Neural cell (in vitro differentiated cells): ENCODE results near the gene RAF1. TPM values are rescaled to one million over a fixed set of nuclear protein-coding genes. Genes with fewer than 3 reads are reported as not detected.

Experiments used
- H2AFZ ChIP-seq: fragments of 200-600, 300-800 bp; sonication (generic), shearing (Covaris generic); 2 replicates; pipeline ENCODE4 v1.6.0; 2014; ENCODE audit warnings: low read depth, mild to moderate bottlenecking, antibody characterized with exemption, low read length, moderate library complexity
- H3F3A ChIP-seq: fragments of 200-600 bp; shearing (Covaris generic); 2 replicates; pipeline ENCODE4 v1.6.1; 2016; ENCODE audit warnings: mild to moderate bottlenecking, moderate library complexity, mixed read lengths, antibody characterized with exemption, low read length; ENCODE audit not compliant: insufficient read depth, poor library complexity, severe bottlenecking
- H3K27ac ChIP-seq: fragments of 200-600, 300-800 bp; sonication (generic), shearing (Covaris generic); 2 replicates; pipeline ENCODE4 v1.5.1; 2014; ENCODE audit warnings: mild to moderate bottlenecking, low read length, moderate library complexity
- H3K27me3 ChIP-seq: fragments of 300-800, 200-600 bp; sonication (generic), shearing (Covaris generic); 2 replicates; pipeline ENCODE4 v1.6.0; 2014; ENCODE audit warnings: mild to moderate bottlenecking, low read depth, low read length, moderate library complexity; ENCODE audit not compliant: insufficient read depth
- H3K36me3 ChIP-seq: fragments of 300-800, 200-600 bp; sonication (generic), shearing (Covaris generic); 2 replicates; pipeline ENCODE4 v1.5.1; 2014; ENCODE audit warnings: mild to moderate bottlenecking, antibody characterized with exemption, low read length, moderate library complexity; ENCODE audit not compliant: insufficient read depth
- H3K4me2 ChIP-seq: fragments of 300-800, 200-600 bp; sonication (generic), shearing (Covaris generic); 2 replicates; pipeline ENCODE4 v1.6.0; 2014; ENCODE audit warnings: mild to moderate bottlenecking, low read length
- H3K4me3 ChIP-seq: fragments of 300-800, 200-600 bp; sonication (generic), shearing (Covaris generic); 2 replicates; pipeline ENCODE4 v1.5.1; 2014; ENCODE audit warnings: mild to moderate bottlenecking, low read length, moderate library complexity
- H3K79me2 ChIP-seq: fragments of 200-600 bp; shearing (Covaris generic); replicated peaks from 2 replicates; pipeline ENCODE4 v1.6.0; 2014; ENCODE audit warnings: mild to moderate bottlenecking, low read length, moderate library complexity; ENCODE audit not compliant: insufficient read depth
- H3K9ac ChIP-seq: fragments of 300-800, 200-600 bp; sonication (generic), shearing (Covaris generic); 2 replicates; pipeline ENCODE4 v1.6.1; 2016; ENCODE audit warnings: mild to moderate bottlenecking, low read length, mixed read lengths
- H3K9me2 ChIP-seq: fragments of 200-600 bp; shearing (Covaris generic); 2 replicates; pipeline ENCODE4 v1.6.1; 2016; ENCODE audit warnings: mild to moderate bottlenecking, low read length, mixed read lengths; ENCODE audit not compliant: insufficient read depth
- H3K9me3 ChIP-seq: fragments of 200-600, 300-800 bp; sonication (generic), shearing (Covaris generic); 2 replicates; pipeline ENCODE4 v1.6.1; 2016; ENCODE audit warnings: mild to moderate bottlenecking, mixed run types, low read length, moderate library complexity, mixed read lengths
- H4K20me1 ChIP-seq: fragments of 200-600 bp; shearing (Covaris generic); 2 replicates; pipeline ENCODE4 v1.6.1; 2016; ENCODE audit warnings: mild to moderate bottlenecking, mixed run types; ENCODE audit not compliant: insufficient read depth
- CTCF ChIP-seq: fragments of 450-650 bp; IDR thresholded peaks from 2 replicates; pipeline ENCODE4 v1.5.1; 2014; ENCODE audit warnings: antibody characterized with exemption, mild to moderate bottlenecking, moderate library complexity; ENCODE audit not compliant: poor library complexity, severe bottlenecking
- EP300 ChIP-seq: fragments of 450-650 bp; conservative IDR thresholded peaks from 2 replicates; pipeline ENCODE4 v1.6.1; 2014; ENCODE audit warnings: antibody characterized with exemption, mild to moderate bottlenecking, moderate library complexity; ENCODE audit not compliant: poor library complexity, severe bottlenecking
- EZH2 ChIP-seq: fragments of 200-600, 300-800 bp; shearing (Covaris generic), sonication (generic); IDR thresholded peaks from 2 replicates; pipeline ENCODE4 v1.6.1; 2014; ENCODE audit warnings: antibody characterized with exemption, low read length, borderline replicate concordance, mild to moderate bottlenecking; ENCODE audit not compliant: insufficient read depth, poor library complexity, severe bottlenecking
- MXI1 ChIP-seq: fragments of 450-650 bp; conservative IDR thresholded peaks from 2 replicates; pipeline ENCODE4 v1.6.1; 2014; ENCODE audit warnings: antibody characterized with exemption, mild to moderate bottlenecking; ENCODE audit not compliant: poor library complexity, severe bottlenecking
- POLR2AphosphoS5 ChIP-seq: IDR thresholded peaks from 2 replicates; pipeline ENCODE4 v1.6.1; 2012
- RAD21 ChIP-seq: fragments of 450-650 bp; conservative IDR thresholded peaks from 2 replicates; pipeline ENCODE4 v1.6.1; 2014; ENCODE audit warnings: antibody characterized with exemption, mild to moderate bottlenecking, moderate library complexity
- SMC3 ChIP-seq: fragments of 450-650 bp; conservative IDR thresholded peaks from 2 replicates; pipeline ENCODE4 v1.6.1; 2014; ENCODE audit warnings: antibody characterized with exemption, mild to moderate bottlenecking, moderate library complexity; ENCODE audit not compliant: poor library complexity
- TAF1 ChIP-seq: IDR thresholded peaks from 2 replicates; pipeline ENCODE4 v1.6.1; 2012; ENCODE audit warnings: low read depth
- polyA plus RNA-seq: library from polyadenylated mRNA; depleted of rRNA; stranded (reverse); fragments of >200 nt; gene quantifications from 2 replicates; pipeline ENCODE4 v1.2.3, GENCODE V29; 2014
- TF ChIP-seq, protein P1 (sequence below): IDR thresholded peaks from 2 replicates; pipeline ENCODE4 v1.6.1; 2012; ENCODE audit warnings: borderline replicate concordance

Gene RAF1
- polyA plus RNA-seq, 1 donor from 2014 or later, result 215 TPM

GRCh38 chr3:12608376-12608775 is 55.5 kb downstream of the RAF1 start:
- peaks cover 7% of the 10 kb centered on the region for H3K36me3 ChIP-seq
- no peak overlapping the region for H3K4me2 ChIP-seq
- H3K9me3 ChIP-seq, result no peaks in the 10 kb centered on the region
- H3K4me3 ChIP-seq, result no peak overlapping the region
- H3K9ac ChIP-seq, result no peak overlapping the region
- no peaks in the 10 kb centered on the region for H3F3A ChIP-seq
- TF ChIP-seq EZH2 (no peak), SMC3 (no peak), EP300 (no peak), RAD21 (no peak), TAF1 (no peak), MXI1 (no peak), CTCF (no peak), POLR2AphosphoS5 (no peak)
- TF ChIP-seq, protein P1, sequence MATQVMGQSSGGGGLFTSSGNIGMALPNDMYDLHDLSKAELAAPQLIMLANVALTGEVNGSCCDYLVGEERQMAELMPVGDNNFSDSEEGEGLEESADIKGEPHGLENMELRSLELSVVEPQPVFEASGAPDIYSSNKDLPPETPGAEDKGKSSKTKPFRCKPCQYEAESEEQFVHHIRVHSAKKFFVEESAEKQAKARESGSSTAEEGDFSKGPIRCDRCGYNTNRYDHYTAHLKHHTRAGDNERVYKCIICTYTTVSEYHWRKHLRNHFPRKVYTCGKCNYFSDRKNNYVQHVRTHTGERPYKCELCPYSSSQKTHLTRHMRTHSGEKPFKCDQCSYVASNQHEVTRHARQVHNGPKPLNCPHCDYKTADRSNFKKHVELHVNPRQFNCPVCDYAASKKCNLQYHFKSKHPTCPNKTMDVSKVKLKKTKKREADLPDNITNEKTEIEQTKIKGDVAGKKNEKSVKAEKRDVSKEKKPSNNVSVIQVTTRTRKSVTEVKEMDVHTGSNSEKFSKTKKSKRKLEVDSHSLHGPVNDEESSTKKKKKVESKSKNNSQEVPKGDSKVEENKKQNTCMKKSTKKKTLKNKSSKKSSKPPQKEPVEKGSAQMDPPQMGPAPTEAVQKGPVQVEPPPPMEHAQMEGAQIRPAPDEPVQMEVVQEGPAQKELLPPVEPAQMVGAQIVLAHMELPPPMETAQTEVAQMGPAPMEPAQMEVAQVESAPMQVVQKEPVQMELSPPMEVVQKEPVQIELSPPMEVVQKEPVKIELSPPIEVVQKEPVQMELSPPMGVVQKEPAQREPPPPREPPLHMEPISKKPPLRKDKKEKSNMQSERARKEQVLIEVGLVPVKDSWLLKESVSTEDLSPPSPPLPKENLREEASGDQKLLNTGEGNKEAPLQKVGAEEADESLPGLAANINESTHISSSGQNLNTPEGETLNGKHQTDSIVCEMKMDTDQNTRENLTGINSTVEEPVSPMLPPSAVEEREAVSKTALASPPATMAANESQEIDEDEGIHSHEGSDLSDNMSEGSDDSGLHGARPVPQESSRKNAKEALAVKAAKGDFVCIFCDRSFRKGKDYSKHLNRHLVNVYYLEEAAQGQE, result no peak
- no peaks in the 10 kb centered on the region for H3K27me3 ChIP-seq
- H4K20me1 ChIP-seq, result no peaks in the 10 kb centered on the region
- H3K27ac ChIP-seq, result no peak overlapping the region
- H2AFZ ChIP-seq, result no peak overlapping the region
- peaks cover 19% of the 10 kb centered on the region for H3K79me2 ChIP-seq
- H3K9me2 ChIP-seq, result no peaks in the 10 kb centered on the region

DNA sequence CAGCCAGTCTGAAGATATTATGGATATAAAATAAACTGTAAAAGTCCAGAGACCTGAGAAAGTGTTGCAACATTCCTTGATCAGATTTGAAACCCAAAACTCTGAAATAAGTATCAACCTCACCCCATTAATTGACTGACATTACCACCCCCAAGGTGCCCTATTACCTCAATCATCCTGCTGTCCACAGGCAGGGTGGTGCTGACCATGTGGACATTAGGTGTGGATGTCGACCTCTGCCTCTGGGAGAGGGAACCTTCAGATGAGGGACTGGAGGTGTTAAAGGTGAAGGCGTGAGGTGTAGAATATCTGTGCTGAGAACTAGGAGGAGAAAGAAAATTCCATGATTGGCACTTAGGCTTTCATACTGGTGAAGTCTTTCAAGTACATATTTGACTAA is 59.9 kb downstream of the RAF1 start:
- no peak for TF ChIP-seq CTCF
- TF ChIP-seq, protein P1, result no peak
- no peak for TF ChIP-seq EP300
- TF ChIP-seq TAF1, result no peak
- no peak for TF ChIP-seq EZH2
- TF ChIP-seq RAD21, result no peak
- TF ChIP-seq POLR2AphosphoS5, result no peak
- TF ChIP-seq MXI1, result no peak
- no peak for TF ChIP-seq SMC3
- H2AFZ ChIP-seq, result no peak overlapping the region
- no peak overlapping the region for H3K4me3 ChIP-seq
- no peaks in the 10 kb centered on the region for H4K20me1 ChIP-seq
- H3K27ac ChIP-seq, result no peak overlapping the region
- peaks cover 6% of the 10 kb centered on the region for H3K79me2 ChIP-seq
- H3K9me2 ChIP-seq, result no peaks in the 10 kb centered on the region
- no peak overlapping the region for H3K9ac ChIP-seq
- H3K27me3 ChIP-seq, result no peaks in the 10 kb centered on the region
- no peaks in the 10 kb centered on the region for H3F3A ChIP-seq
- H3K9me3 ChIP-seq, result no peaks in the 10 kb centered on the region
- H3K4me2 ChIP-seq, result no peak overlapping the region
- H3K36me3 ChIP-seq, result peaks cover 12% of the 10 kb centered on the region
